GM18868 (cell line): ENCODE measurements around the gene ANKRD40CL.
A peak's percentile ranks its signal among the peaks of the same experiment; 100 is the strongest.

ENCODE experiments used
- ATAC-seq: cut with Tn5 transposase; IDR thresholded peaks from one replicate; pipeline ENCODE4 v1.9.1; 2021; ENCODE audit warnings: mild to moderate bottlenecking, moderate library complexity; ENCODE audit not compliant: unreplicated experiment

Gene ANKRD40CL

DNA sequence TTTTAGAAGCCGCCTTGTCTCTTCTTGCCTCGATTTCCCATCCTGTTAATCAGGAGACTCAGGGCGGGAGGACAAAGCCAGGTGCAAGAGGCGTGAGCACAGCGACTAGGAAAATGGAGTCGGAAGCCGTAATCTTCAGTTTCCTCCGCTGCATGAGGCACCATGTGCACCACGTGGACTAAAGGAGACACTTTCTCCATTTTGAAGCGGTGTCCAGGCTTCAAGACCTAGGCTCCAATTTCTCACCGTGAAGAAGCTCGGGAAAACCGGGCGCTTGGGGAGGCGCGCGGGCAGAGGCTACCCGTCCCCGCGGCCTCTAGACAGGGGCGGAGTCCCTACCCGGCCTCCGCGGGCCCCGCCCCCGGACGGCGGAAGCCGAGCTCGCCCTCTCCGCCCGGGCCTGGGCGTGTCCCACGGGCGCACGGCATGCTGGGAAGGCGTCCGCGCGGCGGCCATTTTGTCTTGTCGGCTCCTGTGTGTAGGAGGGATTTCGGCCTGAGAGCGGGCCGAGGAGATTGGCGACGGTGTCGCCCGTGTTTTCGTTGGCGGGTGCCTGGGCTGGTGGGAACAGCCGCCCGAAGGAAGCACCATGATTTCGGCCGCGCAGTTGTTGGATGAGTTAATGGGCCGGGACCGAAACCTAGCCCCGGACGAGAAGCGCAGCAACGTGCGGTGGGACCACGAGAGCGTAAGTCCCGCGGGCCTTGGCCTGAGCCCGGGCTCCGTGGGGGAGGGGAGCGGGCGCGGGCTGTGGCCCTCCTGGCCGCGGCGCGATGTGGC is 48.0 kb downstream of the ANKRD40CL start, which contains the start of gene LUC7L3:
Gene LUC7L3 (plus strand): TSS at position 460 of the 780 bp plus-strand sequence. CDS start 130 bp downstream, at position 590.
- ATAC-seq = peak; percentile 92

DNA sequence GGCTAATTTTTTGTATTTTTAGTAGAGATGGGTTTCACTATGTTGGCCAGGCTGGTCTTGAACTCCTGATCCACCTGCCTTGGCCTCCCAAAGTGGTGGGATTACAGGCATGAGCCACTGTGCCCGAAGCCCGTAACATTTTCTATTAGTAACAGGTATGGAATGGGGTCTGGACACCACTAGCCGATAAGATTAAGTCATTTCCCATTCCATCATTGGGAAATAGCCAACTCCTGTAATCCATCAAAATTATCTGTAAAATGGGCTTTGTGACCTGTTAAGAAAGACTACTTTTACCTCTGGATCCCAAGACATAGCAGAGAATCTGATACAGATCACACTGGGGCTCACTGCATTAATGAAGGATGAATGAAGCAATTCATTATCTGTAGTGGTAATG is 51.8 kb downstream of the ANKRD40CL start:
- ATAC-seq = no peak

DNA sequence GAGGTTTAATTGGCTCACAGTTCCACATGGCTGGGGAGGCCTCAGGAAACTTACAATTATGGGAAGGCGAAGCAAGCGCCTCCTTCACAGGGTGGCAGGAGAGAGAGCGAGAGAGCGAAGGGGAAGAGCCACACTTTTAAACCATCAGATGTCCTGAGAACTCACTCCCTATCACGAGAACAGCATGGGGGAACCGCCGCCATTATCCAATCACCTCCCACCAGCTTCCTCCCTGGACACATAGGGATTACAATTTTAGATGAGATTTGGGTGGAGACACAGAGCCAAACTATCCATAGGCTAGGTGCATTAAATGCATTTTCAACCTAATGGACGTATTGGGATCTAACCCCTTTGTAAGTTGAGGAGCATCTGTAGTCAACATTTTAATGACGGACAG is 54.7 kb downstream of the ANKRD40CL start:
- ATAC-seq = no peak
